Mesendoderm (in vitro differentiated cells): ENCODE results near the gene APOBEC3B.
A peak's percentile ranks its signal among the peaks of the same experiment; 100 is the strongest.

ENCODE experiments used
- DNase-seq: peaks from one replicate; pipeline ENCODE4 v3.0.0; 2013
- H2AK5ac ChIP-seq: 2 replicates; pipeline ENCODE4 v1.6.1; 2013; ENCODE audit warnings: low read length, inconsistent platforms
- H2BK120ac ChIP-seq: 2 replicates; pipeline ENCODE4 v1.6.1; 2013; ENCODE audit warnings: low read depth, mild to moderate bottlenecking, low read length, moderate library complexity, mixed read lengths
- H2BK15ac ChIP-seq: replicated peaks from 2 replicates; pipeline ENCODE4 v1.6.1; 2013; ENCODE audit warnings: low read depth, mild to moderate bottlenecking, moderate library complexity
- H2BK5ac ChIP-seq: 2 replicates; pipeline ENCODE4 v1.6.1; 2013; ENCODE audit warnings: low read length, inconsistent platforms
- H3K18ac ChIP-seq: 2 replicates; pipeline ENCODE4 v1.6.1; 2013; ENCODE audit warnings: mild to moderate bottlenecking, low read length, mixed read lengths
- H3K23ac ChIP-seq: one replicate; pipeline ENCODE4 v1.6.1; 2013; ENCODE audit warnings: low read length
- H3K27ac ChIP-seq: 2 replicates; pipeline ENCODE4 v1.5.1; 2013; ENCODE audit warnings: low read depth, mild to moderate bottlenecking, inconsistent platforms, low read length, moderate library complexity
- H3K27me3 ChIP-seq: 2 replicates; pipeline ENCODE4 v1.6.1; 2013; ENCODE audit warnings: low read length, control low read depth, mild to moderate bottlenecking, inconsistent platforms; ENCODE audit not compliant: insufficient read depth, poor library complexity
- H3K36me3 ChIP-seq: 2 replicates; pipeline ENCODE4 v1.6.1; 2013; ENCODE audit warnings: low read length, inconsistent platforms; ENCODE audit not compliant: control insufficient read depth, insufficient read depth
- H3K4ac ChIP-seq: one replicate; pipeline ENCODE4 v1.6.1; 2013; ENCODE audit warnings: low read depth, mild to moderate bottlenecking, low read length, moderate library complexity
- H3K4me1 ChIP-seq: 2 replicates; pipeline ENCODE4 v1.6.1; 2013; ENCODE audit warnings: low read depth, low read length, inconsistent platforms; ENCODE audit not compliant: control insufficient read depth
- H3K4me2 ChIP-seq: 2 replicates; pipeline ENCODE4 v1.6.1; 2013; ENCODE audit warnings: low read length
- H3K4me3 ChIP-seq: 2 replicates; pipeline ENCODE4 v1.5.1; 2013; ENCODE audit warnings: mild to moderate bottlenecking, low read length
- H3K56ac ChIP-seq: one replicate; pipeline ENCODE4 v1.6.1; 2013; ENCODE audit warnings: low read length
- H3K79me1 ChIP-seq: 2 replicates; pipeline ENCODE4 v1.6.1; 2013; ENCODE audit warnings: low read length, inconsistent platforms
- H3K79me2 ChIP-seq: 2 replicates; pipeline ENCODE4 v1.6.1; 2013; ENCODE audit warnings: mild to moderate bottlenecking, low read length; ENCODE audit not compliant: control insufficient read depth, insufficient read depth
- H3K9ac ChIP-seq: 2 replicates; pipeline ENCODE4 v1.6.1; 2013; ENCODE audit warnings: low read length, inconsistent platforms
- H4K5ac ChIP-seq: one replicate; pipeline ENCODE4 v1.6.1; 2013; ENCODE audit warnings: low read length
- H4K8ac ChIP-seq: one replicate; pipeline ENCODE4 v1.6.1; 2013; ENCODE audit warnings: low read depth, mild to moderate bottlenecking, control low read depth, low read length, moderate library complexity
- WGBS: extraction: QIAGEN DNeasy Blood & Tissue Kit; methylation state at CpG from one replicate; pipeline ENCODE4 v1.1.7; 2013; ENCODE audit warnings: low lambda C conversion rate, missing lambda C conversion rate; ENCODE audit not compliant: insufficient coverage; ENCODE audit errors: extremely low coverage; 5-methylcytosine and 5-hydroxymethylcytosine counted together

The APOBEC3B gene

GRCh38 chr22:38970551-38970950 lies 11.6 kb upstream of the APOBEC3B start:
- Histone ChIP-seq H3K56ac (no peak overlapping the region), H2BK15ac (no peak overlapping the region), H3K27ac (no peak overlapping the region), H2BK5ac (no peak overlapping the region), H3K23ac (no peak overlapping the region), H3K36me3 (no peaks in the 10 kb centered on the region), H3K4me1 (no peaks in the 10 kb centered on the region), H3K79me2 (no peaks in the 10 kb centered on the region), H3K79me1 (no peaks in the 10 kb centered on the region), H2BK120ac (no peak overlapping the region), H2AK5ac (no peak overlapping the region), H3K4ac (no peak overlapping the region), H4K5ac (no peak overlapping the region), H4K8ac (no peak overlapping the region), H3K4me3 (no peak overlapping the region), H3K9ac (no peak overlapping the region), H3K4me2 (no peak overlapping the region), H3K18ac (no peak overlapping the region), H3K27me3 (no peaks in the 10 kb centered on the region)
- WGBS, result no CpG with 5 or more reads among the region's 8 CpGs
- no peak for DNase-seq

- H3K27me3 ChIP-seq, result no peaks in the 10 kb centered on the region
- no CpG with 5 or more reads among the region's 5 CpGs for WGBS
Measured at GRCh38 chr22:38971202-38971601, 10.9 kb upstream of the APOBEC3B start.

GRCh38 chr22:38971791-38972190 lies 10.4 kb upstream of the APOBEC3B start:
- Histone ChIP-seq H2AK5ac (no peak overlapping the region), H3K4ac (no peak overlapping the region), H3K56ac (no peak overlapping the region), H3K4me2 (no peak overlapping the region), H3K4me3 (no peak overlapping the region), H3K9ac (no peak overlapping the region), H3K4me1 (no peaks in the 10 kb centered on the region), H4K5ac (no peak overlapping the region), H2BK15ac (no peak overlapping the region), H3K79me1 (no peaks in the 10 kb centered on the region), H4K8ac (no peak overlapping the region), H3K27me3 (no peaks in the 10 kb centered on the region), H2BK5ac (no peak overlapping the region), H3K27ac (no peak overlapping the region), H2BK120ac (no peak overlapping the region), H3K23ac (no peak overlapping the region), H3K36me3 (no peaks in the 10 kb centered on the region), H3K79me2 (no peaks in the 10 kb centered on the region), H3K18ac (no peak overlapping the region)
- DNase-seq, result no peak
- WGBS, result no CpG with 5 or more reads among the region's 3 CpGs

More at GRCh38 chr22:38971202-38971601, 10.9 kb upstream of the APOBEC3B start:
- Histone ChIP-seq H3K4me3 (no peak overlapping the region), H3K56ac (no peak overlapping the region), H4K8ac (no peak overlapping the region), H3K9ac (no peak overlapping the region), H3K23ac (no peak overlapping the region), H2AK5ac (no peak overlapping the region), H3K79me2 (no peaks in the 10 kb centered on the region), H4K5ac (no peak overlapping the region), H2BK120ac (no peak overlapping the region), H2BK5ac (no peak overlapping the region), H2BK15ac (no peak overlapping the region), H3K4me2 (no peak overlapping the region), H3K27ac (no peak overlapping the region), H3K79me1 (no peaks in the 10 kb centered on the region), H3K18ac (no peak overlapping the region), H3K4me1 (no peaks in the 10 kb centered on the region), H3K36me3 (no peaks in the 10 kb centered on the region), H3K4ac (no peak overlapping the region)
- DNase-seq, result no peak

- H4K5ac ChIP-seq, result no peak overlapping the region
- no peaks in the 10 kb centered on the region for H3K4me1 ChIP-seq
- no peak overlapping the region for H3K18ac ChIP-seq
- H2AK5ac ChIP-seq, result no peak overlapping the region
- H3K79me1 ChIP-seq, result no peaks in the 10 kb centered on the region
- no peak for DNase-seq
- no peak overlapping the region for H3K56ac ChIP-seq
- H3K27me3 ChIP-seq, result no peaks in the 10 kb centered on the region
- H3K4me2 ChIP-seq, result no peak overlapping the region
- no peak overlapping the region for H2BK15ac ChIP-seq
- no peak overlapping the region for H4K8ac ChIP-seq
- H3K23ac ChIP-seq, result no peak overlapping the region
- no peak overlapping the region for H2BK5ac ChIP-seq
- no peak overlapping the region for H3K27ac ChIP-seq
- no peak overlapping the region for H3K4me3 ChIP-seq
- H2BK120ac ChIP-seq, result no peak overlapping the region
- no peaks in the 10 kb centered on the region for H3K79me2 ChIP-seq
- no peaks in the 10 kb centered on the region for H3K36me3 ChIP-seq
- H3K4ac ChIP-seq, result no peak overlapping the region
- WGBS, result no CpG with 5 or more reads among the region's 5 CpGs
- H3K9ac ChIP-seq, result no peak overlapping the region
Measured at GRCh38 chr22:38972558-38972957, 9.6 kb upstream of the APOBEC3B start.

- H3K56ac ChIP-seq, result no peak overlapping the region
- H3K4me3 ChIP-seq, result no peak overlapping the region
- no peak overlapping the region for H3K23ac ChIP-seq
- no peak overlapping the region for H3K27ac ChIP-seq
- H2BK15ac ChIP-seq, result no peak overlapping the region
- no peaks in the 10 kb centered on the region for H3K79me2 ChIP-seq
- H3K79me1 ChIP-seq, result no peaks in the 10 kb centered on the region
- H3K18ac ChIP-seq, result no peak overlapping the region
- no peak overlapping the region for H3K4ac ChIP-seq
- H3K4me1 ChIP-seq, result no peaks in the 10 kb centered on the region
- peak; percentile 76 for DNase-seq
- no peak overlapping the region for H2BK5ac ChIP-seq
- no peak overlapping the region for H3K9ac ChIP-seq
- no peaks in the 10 kb centered on the region for H3K36me3 ChIP-seq
- no peak overlapping the region for H2BK120ac ChIP-seq
- H3K27me3 ChIP-seq, result no peaks in the 10 kb centered on the region
- no peak overlapping the region for H4K5ac ChIP-seq
- WGBS, result no CpG with 5 or more reads among the region's 15 CpGs
- H4K8ac ChIP-seq, result no peak overlapping the region
- H3K4me2 ChIP-seq, result no peak overlapping the region
- H2AK5ac ChIP-seq, result no peak overlapping the region
Measured at GRCh38 chr22:38973289-38974169, 8.6 kb upstream of the APOBEC3B start.
